PC-9 (cell line): ENCODE results near the gene CRB3.

ENCODE experiments used
- EZH2 ChIP-seq: fragments of 200-600 bp; sonication (generic); IDR thresholded peaks from 2 replicates; pipeline ENCODE4 v1.8.0; 2017; ENCODE audit warnings: antibody characterized with exemption, low read depth
- TF ChIP-seq, protein P1 (sequence below): fragments of 200-600 bp; sonication (generic); conservative IDR thresholded peaks from 2 replicates; pipeline ENCODE4 v1.6.1; 2017; ENCODE audit warnings: mixed run types, antibody characterized with exemption, mild to moderate bottlenecking, moderate library complexity

DNA sequence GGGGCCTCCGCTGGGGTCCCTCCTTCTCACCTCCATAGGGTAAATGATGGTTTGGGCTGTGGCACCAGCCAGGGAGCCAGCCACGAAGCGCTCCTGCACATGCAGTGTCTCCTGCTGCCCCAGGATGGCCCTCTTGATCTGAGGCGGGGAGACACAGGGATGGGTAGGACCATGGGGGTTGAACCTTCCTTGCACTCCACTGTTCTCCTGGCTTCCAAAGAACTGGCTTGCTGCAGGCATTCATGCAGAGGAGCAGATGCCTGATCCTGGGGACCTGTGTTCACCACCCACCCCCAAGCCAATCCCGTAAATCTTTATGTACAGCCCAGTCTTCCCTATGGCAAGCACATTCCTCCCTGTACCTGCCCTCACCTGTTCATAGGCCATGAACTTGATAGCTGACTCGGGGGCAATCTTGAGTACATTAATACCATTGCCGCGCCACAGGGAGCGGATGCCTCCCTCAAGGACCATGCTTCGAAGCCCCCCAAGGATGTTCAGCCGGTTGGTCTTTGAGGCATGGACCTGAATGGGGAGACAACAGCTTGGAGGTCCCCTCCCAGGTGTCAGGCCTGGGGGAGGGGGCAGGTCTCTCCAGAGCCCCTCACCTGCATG is 10.0 kb upstream of the CRB3 start:
- TF ChIP-seq, protein P1, sequence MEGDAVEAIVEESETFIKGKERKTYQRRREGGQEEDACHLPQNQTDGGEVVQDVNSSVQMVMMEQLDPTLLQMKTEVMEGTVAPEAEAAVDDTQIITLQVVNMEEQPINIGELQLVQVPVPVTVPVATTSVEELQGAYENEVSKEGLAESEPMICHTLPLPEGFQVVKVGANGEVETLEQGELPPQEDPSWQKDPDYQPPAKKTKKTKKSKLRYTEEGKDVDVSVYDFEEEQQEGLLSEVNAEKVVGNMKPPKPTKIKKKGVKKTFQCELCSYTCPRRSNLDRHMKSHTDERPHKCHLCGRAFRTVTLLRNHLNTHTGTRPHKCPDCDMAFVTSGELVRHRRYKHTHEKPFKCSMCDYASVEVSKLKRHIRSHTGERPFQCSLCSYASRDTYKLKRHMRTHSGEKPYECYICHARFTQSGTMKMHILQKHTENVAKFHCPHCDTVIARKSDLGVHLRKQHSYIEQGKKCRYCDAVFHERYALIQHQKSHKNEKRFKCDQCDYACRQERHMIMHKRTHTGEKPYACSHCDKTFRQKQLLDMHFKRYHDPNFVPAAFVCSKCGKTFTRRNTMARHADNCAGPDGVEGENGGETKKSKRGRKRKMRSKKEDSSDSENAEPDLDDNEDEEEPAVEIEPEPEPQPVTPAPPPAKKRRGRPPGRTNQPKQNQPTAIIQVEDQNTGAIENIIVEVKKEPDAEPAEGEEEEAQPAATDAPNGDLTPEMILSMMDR: no peak
- TF ChIP-seq EZH2: no peak
